GM18868 (cell line): ENCODE measurements around the gene OASL.
"Not testable (repeated sequence)": the region's sequence is repeated elsewhere in the genome, so short reads cannot be mapped to it uniquely, and the experiment has no call there.

Source experiments
- ATAC-seq: cut with Tn5 transposase; IDR thresholded peaks from one replicate; pipeline ENCODE4 v1.9.1; 2021; ENCODE audit warnings: mild to moderate bottlenecking, moderate library complexity; ENCODE audit not compliant: unreplicated experiment

Gene OASL

DNA sequence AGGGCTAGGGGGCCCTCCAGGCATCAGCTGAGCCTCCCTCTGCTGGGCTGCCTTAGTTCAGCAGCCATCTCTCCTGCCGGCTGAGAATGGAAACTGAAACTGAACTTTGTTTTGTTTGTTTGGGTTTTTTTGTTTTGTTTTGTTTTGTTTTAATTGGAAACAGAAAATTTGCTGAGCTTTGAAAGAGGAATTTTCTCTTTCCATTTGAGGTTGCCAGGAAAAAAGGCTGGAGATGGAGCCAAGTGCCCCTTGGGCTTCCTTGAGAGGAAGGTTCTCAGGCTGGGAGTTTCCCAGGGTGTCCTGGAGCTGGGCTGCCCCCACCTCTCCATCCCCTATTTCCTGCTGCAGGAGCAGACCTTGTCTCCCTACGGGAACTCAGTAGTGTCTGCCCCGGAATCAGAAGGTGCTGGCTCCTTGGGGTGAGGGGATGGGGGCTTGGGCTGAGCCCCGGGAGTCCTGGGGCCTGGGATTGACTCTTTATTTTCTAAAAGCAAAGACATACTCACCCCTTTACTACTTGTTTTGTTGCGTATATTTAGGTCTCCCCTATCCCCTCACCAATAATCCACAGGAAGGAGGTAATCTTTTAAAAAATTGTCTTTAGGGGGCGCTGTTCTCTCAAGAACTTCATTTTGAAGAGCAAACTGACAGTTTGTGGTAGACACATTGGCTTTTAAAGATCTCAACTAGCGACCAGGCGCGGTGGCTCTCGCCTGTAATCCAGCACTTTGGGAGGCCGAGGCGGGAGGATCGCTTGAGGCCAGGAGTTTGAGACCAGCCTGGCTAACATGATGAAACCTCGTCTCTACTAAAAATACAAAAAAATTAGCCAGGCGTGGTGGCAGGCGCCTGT is 21.3 kb upstream of the OASL start:
- peak; percentile 82 for ATAC-seq

DNA sequence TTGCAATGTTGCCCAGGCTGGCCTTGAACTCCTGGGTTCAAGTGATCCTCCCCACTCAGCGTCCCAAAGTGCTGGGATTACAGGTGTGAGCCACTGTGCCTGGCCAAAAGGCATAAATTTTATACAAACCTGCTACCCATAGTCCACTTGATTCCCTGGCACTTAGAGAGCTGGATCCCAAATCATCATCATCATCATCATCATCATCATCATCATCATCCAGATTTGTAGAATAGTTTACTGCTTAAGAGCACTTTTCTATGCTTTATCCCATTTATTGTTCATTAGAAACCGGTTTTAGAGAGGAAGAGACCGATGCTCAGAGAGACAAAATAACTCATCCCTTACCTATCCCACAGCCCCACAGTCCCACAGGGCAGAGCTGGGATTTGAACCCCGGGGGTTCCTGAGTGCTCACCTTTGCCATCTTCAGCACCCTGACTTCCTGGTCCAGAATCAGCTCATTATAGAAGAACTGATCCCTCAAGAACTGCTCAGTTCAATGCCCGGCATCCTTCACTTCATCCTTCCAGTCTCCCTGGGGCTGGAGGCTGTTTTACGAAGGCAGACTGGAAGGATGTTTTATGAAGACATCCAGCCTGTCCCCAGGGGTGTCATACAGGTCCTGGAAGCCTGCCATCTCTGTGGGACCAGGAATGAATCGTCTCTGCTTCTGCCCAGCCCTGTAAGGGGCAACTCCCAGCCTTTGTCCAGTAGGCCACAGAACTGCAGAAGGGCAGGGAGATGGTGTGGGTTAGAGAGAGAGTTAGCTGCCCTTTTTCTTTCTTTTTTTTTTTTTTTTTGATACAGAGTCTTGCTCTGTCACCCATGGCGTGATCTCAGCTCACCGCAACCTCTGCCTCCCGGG is 20.2 kb upstream of the OASL start:
- ATAC-seq = peak; percentile 25

DNA sequence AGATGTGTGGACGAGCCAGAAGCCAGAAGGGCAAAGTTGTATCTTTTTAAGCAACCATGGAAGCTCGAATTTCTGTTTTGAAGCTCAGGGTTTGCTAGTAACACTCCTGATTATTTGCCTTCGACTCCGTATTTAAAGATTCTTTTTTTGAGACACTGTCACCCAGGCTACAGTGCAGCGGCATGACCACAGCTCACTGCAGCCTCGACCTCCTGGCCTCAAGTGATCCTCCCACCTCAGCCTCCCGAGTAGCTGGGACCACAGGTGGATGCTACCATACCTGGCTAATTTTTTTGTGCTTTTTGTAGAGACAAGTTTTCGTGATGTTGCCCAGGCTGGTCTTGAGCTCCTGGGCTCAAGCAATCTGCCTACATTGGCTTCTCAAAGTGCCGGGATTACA is 18.7 kb upstream of the OASL start:
- ATAC-seq = no peak

DNA sequence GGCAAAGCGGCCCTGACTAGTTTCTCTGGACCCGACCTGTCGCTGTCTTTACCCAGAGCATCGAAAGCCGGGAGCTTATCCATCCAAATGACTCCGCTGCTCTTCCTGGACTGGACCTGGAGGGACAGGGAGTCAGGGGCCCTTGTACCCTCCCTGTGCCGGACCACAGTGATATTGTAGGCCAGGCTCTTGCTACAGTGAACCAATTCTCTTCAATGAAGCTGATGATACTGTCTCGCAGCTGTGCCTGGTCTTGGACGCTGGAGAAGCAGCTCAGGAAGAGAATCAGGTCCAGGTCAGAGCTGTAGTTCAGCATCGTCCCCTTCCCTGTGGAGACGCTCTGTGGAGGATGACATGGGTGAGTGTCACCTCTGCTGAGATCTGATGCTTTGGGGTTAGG is 14.7 kb upstream of the OASL start:
- no peak for ATAC-seq

DNA sequence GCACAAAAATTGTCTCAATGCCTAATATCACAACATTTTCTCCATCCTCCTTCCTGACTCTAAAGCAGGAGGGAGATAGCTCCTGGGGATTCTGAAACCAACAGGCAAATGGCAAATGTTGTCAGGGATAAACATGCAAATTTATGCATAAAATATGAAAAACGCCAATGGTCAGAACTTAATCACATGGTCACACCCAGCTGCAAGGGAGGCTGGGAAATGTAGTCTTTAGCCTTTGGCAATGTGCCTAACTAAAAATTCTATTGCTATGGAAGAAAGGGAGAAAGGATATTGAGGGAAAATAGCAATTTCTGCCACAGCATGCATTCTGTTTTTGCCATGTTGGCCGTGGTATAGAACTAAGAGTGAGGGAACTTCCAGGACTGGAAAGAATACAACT is 11.7 kb upstream of the OASL start:
- ATAC-seq = no peak

DNA sequence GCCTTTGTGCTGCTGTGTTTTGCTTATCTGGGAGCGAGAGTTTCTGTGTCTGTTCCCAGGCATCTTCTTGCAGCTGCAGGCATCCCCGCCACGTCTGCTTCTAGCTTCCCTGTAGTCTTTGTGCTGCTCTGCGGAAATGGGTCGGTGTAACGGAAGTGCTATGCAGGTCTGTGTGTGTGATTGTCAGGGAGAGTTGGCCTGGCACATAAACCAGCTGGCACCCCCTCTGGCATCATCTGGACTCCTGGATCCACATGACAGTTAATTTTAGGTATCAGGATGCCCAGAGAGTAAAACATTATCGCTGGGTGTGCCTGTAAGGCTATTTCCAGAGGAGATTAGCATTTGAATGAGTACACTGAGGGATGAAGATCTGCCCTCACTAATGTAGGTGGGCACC is 9.4 kb upstream of the OASL start:
- ATAC-seq = no peak

DNA sequence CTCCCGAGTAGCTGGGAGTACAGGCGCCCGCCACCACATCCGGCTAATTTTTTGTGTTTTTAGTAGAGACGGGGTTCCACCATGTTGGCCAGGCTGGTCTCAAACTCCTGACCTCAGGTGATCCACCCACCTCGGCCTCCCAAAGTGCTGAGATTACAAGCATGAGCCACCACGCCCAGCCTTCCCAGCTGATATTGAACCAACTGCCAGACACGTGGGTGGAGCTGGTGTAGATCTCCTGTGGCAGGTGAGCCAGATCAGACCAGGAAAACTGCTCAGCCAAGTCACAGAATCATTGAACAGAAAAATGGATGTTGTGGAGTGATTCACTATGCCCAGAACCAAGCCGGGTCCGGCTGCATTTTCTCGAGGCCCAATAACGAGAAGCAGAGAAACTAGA is 8.4 kb upstream of the OASL start:
- ATAC-seq = not testable (repeated sequence)

DNA sequence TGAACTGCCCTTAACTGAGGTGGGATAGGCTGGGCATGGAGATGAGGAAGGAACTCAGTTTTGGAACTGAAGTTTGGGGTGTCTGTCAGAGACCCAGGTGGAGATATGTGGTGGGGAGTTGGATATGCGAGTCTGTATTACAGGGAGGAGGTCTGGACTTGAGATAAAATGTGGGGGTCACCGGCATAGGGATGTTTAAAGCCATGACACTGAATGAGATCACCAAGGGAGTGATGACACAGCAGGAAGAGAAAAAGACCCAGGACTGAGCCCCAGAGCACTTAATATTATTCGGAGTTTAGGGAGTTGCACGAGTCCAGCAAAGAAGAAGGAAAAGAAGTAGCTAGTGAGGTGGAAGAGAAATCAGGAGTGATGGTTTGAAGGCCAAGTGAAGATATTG is 4.0 kb upstream of the OASL start:
- ATAC-seq = no peak

DNA sequence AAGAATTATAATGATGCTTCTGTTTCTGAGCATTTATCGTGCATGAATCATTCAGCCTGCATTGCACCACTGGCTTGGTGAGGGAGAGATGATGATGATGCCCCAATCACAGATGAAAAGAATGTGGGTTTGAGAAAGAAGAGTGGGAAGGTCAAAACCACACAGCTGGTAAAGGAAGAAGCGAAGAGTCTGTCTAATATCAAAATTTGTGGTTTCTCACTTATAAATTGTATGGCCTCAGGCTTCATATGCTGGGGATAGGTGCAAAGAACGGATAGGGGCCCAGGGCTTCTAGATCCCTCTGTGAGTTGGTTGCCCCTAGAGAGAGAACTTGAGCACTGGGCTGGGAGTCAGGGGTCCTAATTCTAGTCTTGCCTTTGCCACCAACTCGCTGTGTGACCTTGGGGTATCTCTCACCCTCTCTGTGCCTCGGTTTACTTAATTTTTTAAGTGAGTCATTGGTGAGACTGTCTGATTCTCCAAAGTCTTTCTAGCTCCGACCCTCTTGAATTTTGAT is 2.2 kb downstream of the OASL start:
- ATAC-seq = no peak

DNA sequence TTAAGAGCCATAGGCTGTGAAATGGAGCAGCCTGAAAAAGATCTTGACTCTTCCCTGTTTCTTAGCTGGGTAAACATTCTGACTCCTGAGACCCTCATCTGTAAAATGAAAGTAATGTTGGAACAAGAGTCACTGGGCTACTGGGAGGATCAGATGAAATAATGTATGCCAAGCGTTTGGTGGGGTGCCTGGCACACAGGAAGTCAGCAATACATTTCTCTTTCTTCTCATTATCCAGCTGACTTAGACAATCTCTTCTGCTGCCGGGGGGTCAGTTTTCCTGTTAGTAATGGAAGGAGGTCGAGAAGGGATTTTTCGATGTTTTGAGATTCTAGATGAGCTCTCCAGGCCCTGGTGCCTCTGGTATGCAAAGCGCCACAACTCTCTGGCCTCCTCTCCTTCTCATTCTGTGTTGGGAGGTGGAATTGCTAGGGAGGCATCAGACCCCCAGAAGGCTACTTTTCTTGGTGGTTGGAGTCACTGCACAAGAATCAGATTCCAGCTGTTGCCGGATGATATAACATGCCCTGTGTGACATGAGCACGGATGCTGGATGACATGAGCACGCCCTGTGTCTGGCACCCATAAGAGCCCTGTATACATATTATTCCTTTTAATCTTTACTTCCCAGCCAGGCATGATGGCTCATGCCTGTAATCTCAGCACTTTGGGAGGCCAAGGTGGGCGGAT is 4.3 kb downstream of the OASL start:
- no peak for ATAC-seq

DNA sequence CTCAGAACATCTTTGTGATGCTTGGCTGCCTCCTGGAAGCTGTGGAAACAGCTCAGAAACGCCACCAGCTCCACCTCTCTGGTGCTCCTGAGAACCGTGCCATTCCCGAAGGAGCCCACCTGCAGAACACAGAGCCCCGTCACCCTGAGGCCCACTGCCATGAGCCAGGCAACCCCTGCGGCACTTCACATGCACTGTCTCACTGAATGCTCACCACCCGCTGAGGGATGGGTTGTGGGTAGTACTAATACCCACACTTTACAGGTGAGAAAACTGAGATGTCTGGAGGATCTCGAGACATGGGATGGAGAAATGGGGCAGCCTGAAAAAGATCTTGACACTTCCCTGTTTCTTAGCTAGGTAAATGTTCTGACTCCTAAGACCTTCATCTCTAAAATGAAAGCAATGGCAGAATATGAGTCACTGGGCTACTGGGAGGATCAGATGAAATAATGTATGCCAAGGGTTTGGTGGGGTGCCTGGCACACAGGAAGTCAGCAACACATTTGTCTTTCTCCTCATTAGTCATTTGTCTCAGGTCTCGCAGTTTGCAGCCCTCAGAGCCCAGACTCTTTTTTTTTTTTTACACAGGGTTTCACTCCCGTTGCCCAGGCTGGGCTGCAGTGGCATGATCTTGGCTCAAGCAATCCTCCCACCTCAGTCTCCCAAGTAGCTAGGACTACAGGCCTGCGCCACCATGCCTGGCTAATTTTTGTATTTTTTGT is 5.3 kb downstream of the OASL start:
- no peak for ATAC-seq

DNA sequence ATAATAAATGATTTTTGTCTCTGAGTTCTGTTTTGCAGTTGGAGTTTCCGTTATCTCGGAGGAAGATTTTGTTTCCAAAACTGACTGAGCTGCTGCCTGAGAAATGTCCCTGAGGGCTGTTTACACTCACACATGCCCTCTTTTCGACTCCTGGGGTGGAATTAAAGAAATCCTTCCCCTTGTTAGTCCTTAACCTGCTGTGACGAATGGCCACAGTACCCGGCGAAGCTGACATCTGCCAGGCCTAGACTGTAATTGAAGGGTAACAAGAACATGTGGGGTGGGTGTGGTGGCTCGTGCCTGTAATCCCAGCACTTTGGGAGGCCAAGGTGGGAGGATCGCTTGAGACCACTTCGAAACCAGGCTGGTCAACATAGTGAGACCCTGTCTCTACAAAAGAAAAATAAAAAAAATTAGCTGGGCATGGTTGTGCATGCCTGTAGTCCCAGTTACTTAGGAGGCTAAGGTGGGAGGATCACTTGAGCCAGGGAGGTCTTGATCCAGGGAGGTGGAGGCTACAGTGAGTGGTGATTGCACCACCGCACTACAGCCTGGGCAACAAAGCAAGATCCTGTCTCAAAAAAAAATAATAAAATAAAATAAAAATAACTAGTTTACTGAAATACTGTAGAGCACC is 8.4 kb downstream of the OASL start:
- ATAC-seq = no peak

DNA sequence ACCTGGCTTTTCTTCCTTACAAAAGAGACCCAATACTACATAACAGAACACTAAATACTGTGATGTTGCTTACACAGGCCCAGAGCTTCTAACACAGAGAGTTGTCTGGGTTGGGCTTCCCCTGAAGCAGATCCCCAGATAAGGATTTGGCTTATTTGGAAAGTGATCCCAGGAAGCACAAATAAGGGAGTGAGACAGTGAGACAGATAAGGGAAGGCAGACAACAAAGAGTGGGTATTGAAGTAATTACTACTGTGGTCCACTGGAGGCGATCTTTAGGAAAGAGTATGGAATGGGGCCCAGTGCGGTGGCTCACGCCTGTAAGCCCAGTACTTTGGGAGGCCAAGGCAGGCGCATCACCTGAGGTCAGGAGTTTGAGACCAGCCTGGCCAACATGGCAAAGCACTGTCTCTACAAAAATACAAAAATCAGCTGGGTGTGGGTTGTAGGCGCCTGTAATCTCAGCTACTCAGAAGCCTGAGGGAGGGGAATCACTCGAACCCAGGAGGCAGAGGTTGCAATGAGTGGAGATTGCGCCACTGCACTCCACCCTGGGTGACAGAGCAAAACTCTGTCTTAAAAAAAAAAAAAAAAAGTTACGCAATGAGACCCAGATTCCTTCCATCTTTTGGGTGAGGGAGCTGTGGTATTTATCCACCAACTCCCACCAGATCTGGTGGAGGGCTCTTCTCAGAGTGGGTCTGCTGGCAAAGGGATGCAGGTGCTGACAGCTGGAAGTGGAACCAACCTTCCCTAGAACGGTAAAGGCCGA is 12.6 kb downstream of the OASL start:
- no peak for ATAC-seq

DNA sequence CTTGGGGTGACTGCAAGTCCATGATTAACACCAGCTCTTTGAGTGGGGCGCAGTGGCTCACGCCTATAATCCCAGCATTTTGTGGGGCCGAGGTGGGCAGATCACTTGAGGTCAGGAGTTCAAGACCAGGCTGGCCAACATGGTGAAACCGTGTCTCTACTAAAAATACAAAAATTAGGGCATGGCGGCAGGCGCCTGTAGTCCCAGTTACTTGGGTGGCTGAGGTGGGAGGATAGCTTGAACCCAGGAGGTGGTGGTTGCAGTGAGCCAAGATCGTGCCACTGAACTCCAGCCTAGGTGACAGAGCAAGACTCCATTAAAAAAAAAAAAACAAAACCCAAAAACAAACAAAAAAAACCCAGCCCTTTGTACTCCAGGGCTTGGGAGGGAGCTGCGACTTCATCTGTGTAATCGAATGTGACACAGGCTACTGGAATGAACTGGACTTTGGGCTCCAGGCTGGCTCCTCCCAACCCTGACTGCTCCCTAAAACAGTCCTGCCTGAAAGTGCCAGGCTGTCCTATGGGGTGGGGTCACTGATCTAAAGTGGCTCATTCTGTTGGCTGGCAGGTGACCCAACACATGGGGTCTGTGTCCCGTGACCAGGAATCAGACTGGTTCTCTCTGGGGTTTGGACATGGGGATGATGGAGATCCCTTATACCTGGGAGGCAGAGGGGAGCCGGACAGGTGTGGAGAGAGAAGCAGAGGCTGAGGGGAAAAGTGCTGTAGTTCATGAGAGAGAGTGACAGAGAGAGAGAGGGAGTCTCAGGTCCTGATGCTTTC is 13.4 kb downstream of the OASL start:
- no peak for ATAC-seq

DNA sequence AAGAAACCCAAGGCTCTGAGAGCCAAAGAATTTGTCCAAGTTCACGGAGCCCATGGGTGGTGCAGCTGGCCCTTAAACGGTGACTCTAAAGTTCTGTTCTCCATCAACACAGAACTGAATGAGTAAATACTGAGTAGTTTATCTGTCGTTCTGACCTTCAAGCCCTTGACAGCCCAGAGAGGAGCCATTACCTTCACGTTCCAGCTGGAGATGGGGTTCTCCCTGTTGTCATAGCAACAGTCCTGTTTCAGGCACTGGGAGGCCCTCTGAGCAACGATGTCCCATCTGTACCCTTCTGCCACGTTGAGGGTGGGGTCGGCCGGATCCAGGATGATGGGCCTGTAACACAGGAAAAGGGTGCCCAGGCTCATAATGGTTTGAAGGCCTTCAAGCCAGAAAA is 15.2 kb downstream of the OASL start:
- ATAC-seq = no peak

DNA sequence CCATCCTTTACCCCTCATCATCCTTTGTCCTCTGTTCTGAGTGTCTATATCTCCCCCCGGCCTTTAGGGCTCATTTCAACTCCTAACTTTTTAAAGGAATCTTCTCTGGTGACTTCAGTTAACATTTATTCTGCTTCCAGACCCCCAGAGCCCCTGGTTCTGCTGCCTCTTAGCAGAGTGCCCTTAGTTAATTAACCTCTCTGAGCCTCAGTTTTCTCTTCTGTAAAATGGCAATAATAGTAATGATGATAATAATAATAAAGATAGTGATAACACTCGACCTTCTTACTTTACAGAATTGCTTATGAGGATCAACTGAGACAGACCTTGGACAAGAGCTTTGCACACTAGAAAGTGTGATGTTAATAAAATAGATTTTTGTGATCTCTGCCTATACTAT is 16.3 kb downstream of the OASL start:
- ATAC-seq = no peak

DNA sequence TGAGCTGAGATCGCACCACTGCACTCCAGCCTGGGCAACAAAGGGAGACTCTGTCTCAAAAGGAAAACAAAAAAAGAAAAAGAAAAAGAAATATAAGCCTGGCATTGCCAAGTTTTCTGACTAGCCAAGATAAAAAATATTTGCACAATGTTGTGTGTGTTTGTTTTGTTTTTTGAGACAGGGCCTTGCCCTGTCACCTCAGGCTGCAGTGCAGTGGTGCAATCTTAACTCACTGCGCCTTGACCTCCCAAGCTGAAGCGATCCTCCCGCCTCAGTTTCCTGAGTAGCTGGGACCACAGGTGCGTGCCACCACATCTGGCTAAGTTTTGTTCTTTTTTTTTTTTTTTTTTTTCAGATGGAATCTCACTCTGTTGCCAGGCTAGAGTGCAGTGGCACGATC is 17.3 kb downstream of the OASL start:
- no peak for ATAC-seq

DNA sequence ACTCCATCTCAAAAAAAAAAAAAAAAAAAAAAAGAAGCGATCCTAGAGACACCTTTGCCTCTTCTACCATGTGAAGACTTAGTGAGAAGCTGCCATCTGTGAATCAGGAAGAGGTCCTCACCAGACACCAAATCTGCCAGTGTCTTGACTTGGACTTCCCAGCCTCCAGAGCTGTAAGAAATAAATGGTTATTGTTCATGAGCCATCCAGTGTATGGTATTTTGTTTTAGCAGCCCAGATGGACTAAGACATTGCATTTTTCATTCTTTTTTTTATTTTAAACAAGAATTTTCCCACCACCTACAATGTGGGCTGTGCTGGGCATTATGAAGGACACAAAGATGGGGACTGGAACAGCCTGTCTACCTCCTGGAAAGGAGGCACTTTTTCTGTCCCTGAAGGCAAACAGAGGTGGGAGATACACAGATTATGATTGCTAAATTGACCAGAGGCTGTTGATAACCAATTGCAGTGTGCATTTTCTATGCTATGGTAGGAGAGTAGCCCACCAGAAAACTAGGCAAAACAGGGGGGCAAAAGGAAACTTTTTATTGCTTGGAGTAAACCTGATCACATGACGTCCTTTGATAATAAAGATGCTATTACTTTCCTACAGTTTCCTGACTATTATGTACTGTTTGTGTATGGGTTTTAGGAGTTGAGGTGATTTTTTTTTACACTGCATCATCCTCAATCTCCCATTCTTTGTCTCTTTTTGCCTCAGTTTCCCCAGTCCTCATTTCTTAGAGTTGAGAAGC is 20.0 kb downstream of the OASL start:
- no peak for ATAC-seq
